ENCODE results near the gene ASB1. TPM values are rescaled to one million over a fixed set of nuclear protein-coding genes. Genes with fewer than 3 reads are reported as not detected.
"Not testable (repeated sequence)": the region's sequence is repeated elsewhere in the genome, so short reads cannot be mapped to it uniquely, and the experiment has no call there.

The ASB1 gene
- total RNA-seq, 1 donor from 2014 or later: 5.0 TPM

- no peak for DNase-seq (ENCODE audit: low read depth in 2 of 2)
Measured at GRCh38 chr2:238404406-238405216, 22.1 kb upstream of the ASB1 start.

GRCh38 chr2:238405217-238405555, 21.5 kb upstream of the ASB1 start:
- not testable (repeated sequence) for DNase-seq (ENCODE audit: low read depth in 2 of 2)

GRCh38 chr2:238406221-238406997, 20.3 kb upstream of the ASB1 start:
- no peak for DNase-seq (ENCODE audit: low read depth in 2 of 2)

GRCh38 chr2:238406998-238407285, 19.8 kb upstream of the ASB1 start:
- no peak for DNase-seq (ENCODE audit: low read depth in 2 of 2)

- no peak for DNase-seq (ENCODE audit: low read depth in 2 of 2)
Measured at GRCh38 chr2:238407566-238407965, 19.2 kb upstream of the ASB1 start.

GRCh38 chr2:238408615-238409340, 17.9 kb upstream of the ASB1 start:
- no peak for DNase-seq (ENCODE audit: low read depth in 2 of 2)

- DNase-seq (ENCODE audit: low read depth in 2 of 2): no peak
Measured at GRCh38 chr2:238409341-238410199, 17.2 kb upstream of the ASB1 start.

GRCh38 chr2:238412067-238412767, 14.5 kb upstream of the ASB1 start:
- no peak for DNase-seq (ENCODE audit: low read depth in 2 of 2)

GRCh38 chr2:238413368-238413767, 13.4 kb upstream of the ASB1 start:
- DNase-seq (ENCODE audit: low read depth in 2 of 2): no peak

GRCh38 chr2:238415036-238415764, 11.5 kb upstream of the ASB1 start:
- DNase-seq (ENCODE audit: low read depth in 2 of 2): no peak

GRCh38 chr2:238415893-238416292, 10.8 kb upstream of the ASB1 start:
- DNase-seq (ENCODE audit: low read depth in 2 of 2): no peak

- DNase-seq (ENCODE audit: low read depth in 2 of 2): no peak
Measured at GRCh38 chr2:238418196-238418998, 8.3 kb upstream of the ASB1 start.

- no peak for DNase-seq (ENCODE audit: low read depth in 2 of 2)
Measured at GRCh38 chr2:238418999-238419546, 7.7 kb upstream of the ASB1 start.

GRCh38 chr2:238420442-238420841, 6.3 kb upstream of the ASB1 start:
- no peak for DNase-seq (ENCODE audit: low read depth in 2 of 2)

- peak in 1 of 2 donors; percentile 84 for DNase-seq (ENCODE audit: low read depth in 2 of 2)
Measured at GRCh38 chr2:238420878-238421694, 5.6 kb upstream of the ASB1 start.

- DNase-seq (ENCODE audit: low read depth in 2 of 2): no peak
Measured at GRCh38 chr2:238421695-238422035, 5.1 kb upstream of the ASB1 start.

GRCh38 chr2:238422285-238422684, 4.4 kb upstream of the ASB1 start:
- no peak for DNase-seq (ENCODE audit: low read depth in 2 of 2)

- DNase-seq (ENCODE audit: low read depth in 2 of 2): no peak
Measured at GRCh38 chr2:238422940-238423339, 3.8 kb upstream of the ASB1 start.

Measured in lung microvascular endothelial cell (primary cell).